HuH-7 (cell line): Measurements from ENCODE around the gene CUL7.
"Not testable (repeated sequence)": the region's sequence is repeated elsewhere in the genome, so short reads cannot be mapped to it uniquely, and the experiment has no call there.

Experiments
- DNase-seq: peaks from one replicate; pipeline ENCODE4 v3.0.0; 2011; ENCODE audit warnings: low spot score

The CUL7 gene

DNA sequence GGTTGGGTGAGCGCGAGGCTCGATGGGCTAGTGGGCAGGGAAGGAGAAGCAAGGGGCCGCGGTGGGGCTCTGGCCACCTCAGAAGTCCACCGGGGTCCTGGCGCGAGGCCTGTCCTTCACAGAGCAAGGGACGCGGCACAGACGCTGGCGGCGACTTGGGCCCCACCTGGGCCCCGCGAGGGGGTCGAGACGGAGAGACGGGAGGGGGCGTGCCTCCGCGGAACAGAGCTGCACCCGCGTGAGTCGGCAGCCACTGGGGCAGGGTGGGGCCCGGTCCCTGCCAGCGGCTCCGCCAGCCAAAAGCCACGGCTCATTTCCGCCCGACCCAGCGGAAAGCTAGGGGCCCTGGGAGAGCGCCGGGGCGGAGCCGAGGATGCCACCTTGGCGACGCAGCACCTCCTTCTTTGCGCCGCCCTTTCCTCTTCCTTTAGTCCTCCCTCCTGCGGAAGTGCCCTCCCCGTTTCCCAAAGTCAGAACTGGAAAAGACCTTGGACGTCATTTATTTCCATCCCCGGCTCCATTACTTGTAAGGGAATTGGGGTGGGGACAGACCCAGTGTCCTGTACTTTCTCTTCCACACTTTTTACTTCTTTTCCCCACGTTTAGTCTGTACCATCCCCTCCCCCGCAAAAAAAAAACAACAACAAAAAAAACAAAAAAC lies at the start of gene CUL7:
Gene CUL7 (minus strand): TSS at position 307 of the 661 bp plus-strand sequence. CDS start 1,063 bp downstream, outside the sequence.
- peak; percentile 93 for DNase-seq

- no peak for DNase-seq
These were observed 47.8 kb upstream of the CUL7 start for GRCh38 chr6:43101497-43101896.

DNA sequence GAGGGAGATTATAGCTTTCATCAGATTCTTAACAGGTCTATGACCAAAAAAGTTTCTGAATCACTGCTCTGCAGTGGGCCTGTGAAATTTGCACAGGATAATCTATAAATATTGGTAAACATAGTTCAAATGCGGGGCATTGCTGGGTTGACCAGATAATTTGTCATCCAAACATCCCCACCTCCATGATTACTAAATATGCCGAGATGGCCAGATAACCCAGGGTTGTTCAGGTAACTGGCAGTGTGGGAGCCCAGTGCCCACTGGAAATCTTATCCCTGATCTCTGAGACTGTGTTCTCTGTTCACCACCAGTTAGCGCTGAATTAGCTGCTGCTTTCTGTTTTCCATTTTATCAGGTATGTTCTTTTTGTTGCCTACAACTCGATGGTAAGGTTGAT lies 43.9 kb upstream of the CUL7 start:
- DNase-seq: no peak

DNA sequence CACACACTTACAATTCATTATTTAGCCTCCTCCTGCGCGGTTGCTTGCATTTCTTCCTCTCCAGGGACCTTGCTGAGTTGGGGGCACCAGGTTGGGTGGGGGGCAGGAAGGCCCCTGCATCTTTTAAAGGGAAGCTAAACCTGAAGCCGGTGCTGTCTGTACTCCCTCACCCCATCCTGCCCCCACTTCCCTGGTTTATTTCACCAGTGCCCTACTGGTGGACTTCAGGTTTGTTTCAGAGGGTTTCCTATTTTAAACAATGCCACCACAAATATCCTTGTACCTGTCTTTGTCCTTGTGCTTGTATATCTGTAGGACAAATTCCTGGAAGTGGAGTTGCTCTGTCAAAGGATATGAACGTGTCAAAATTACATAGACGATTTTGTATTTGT lies 43.4 kb upstream of the CUL7 start:
- no peak for DNase-seq

DNA sequence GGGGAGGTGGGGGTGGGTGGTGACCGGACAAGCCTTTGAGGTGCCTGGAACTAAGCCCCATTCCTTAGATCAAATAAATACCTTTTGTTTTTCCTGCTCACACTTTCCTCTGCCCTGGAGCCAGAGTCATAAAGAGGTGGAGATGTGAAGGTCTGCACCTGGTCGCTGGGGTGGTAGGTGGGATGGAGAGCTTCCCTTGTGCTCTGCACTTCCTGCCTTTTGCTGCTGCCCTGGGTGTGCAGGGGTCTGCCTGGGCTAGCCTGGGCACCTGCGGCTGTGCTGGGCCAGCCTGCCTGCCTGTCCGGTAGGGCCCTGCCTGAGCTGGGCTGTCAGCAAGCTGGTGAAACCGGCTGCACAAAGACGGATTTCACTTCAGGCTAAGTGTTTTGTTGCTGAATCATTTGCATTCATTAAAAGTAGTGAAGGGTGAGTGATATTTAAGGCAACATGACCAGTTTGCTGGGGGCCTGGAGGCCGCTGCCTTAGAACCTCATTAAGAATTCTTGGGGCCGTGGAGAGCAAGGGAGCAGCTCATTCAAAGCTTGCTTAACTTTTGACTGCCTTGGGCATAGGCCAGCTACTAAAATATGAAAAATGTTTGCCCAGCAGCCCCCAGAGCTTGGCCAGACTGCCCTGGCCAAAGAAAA lies 42.9 kb upstream of the CUL7 start:
- no peak for DNase-seq

DNA sequence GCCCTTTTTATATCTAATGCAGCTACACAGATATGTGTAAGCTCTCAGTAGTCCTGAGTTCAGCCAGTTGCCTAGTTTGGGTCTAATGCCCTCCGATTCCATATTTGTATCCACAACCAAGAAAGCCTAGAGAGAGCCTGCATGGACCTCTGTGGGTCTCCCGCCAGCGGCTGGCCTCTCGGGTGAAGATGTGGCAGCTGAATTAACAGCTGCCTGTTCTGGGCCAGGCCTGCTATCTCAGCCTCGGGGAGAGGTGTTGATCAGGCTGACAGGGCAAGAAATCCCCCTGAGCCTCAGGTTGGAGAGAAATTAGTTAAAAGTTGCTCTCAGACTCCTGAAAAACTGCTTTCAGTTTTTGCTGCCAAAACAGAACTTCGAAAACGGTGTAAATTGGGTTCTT lies 42.3 kb upstream of the CUL7 start:
- DNase-seq: no peak

GRCh38 chr6:43093436-43094289 lies 40.0 kb upstream of the CUL7 start:
- no peak for DNase-seq

- DNase-seq: no peak
These were observed 39.0 kb upstream of the CUL7 start for GRCh38 chr6:43092635-43093034.

GRCh38 chr6:43091436-43091991 lies 37.9 kb upstream of the CUL7 start:
- DNase-seq: no peak

DNA sequence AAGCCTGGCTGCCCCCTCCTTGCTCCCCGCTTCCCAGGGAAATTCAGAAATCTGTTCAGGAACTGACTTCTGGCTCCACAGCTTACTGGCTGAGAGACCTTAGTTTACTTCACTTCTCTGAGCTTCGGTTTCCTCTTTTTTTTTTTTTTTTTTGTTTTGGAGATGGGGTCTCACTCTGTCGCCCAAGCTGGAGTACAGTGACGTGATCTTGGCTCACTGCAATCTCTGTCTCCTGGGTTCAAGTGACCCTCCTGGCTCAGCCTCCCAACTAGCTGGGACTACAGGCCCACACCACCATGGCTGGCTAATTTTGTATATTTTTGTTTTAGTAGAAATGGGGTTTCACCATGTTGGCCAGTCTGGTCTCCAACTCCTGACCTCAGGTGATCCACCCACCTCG lies 37.4 kb upstream of the CUL7 start:
- no peak for DNase-seq

DNA sequence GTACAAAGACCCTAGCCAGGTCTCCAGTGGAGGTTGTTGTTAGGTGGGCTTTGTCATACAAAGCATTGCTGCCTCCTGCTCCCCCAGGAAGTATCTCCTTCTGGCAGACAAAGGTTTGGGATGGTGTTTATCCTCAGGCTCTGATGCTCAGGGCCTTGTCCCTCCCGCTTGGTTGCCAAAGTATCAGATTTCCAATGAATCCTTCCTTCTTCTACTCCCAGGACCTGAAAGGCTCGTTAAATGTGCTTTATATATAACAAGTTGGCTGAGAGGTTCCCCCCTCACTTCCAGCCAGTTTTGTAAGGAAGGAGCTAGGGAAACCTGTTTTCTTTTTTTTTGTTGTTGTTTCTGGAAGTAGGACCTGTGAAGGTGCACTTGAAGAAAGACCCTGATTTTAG lies 36.9 kb upstream of the CUL7 start:
- DNase-seq: no peak

DNA sequence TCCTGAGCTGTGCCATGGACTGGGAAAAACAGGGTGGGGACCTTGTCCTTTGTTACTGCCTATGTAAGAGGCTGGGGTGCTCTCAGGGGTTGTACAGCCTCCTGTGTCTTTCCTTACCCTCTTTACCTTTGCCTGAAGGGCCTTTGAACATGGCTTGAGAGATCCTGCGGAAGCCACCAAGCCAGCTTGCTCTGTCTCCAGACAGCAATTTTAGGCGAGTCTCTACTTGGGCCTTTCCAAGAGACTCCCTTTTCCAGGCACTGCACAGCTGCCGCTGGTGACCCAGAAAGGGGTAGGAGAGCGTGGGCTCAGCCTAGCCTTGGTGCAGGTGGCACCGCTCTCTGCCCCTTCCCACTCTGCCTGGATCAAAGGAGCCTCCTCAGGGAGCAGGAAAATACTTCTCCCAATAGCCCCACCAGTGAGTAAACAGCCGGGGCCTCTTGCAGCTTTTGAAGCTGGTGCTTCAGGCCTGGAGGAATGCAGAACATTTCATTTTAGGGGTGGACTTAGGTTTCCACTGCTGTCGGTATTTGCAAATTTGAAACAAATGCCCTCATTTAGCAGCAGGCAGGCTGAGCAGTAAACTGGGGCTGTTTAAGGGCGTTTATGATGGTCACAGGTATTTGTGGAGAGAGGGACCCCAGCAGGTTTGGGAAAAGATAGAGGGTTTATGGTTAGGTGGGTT lies 36.4 kb upstream of the CUL7 start:
- no peak for DNase-seq

DNA sequence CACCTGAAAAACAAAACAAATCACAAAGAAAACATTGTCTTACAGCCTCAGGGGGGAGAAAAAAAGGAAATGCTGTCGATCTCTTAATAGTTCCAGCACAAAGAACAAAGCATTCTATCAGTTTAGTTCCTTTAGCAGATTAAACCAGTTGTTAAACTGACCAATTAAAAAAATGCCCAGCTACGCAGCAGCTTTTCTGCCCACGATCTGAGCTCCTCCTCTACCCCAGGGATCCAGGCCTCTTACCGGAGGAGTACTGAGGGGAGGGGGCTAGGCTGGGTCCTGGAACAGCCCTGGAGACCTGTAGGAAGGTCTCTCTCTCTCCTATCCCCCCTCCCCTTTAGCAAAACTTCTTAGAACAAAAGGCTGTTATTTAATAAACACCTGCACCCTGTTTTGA lies 35.8 kb upstream of the CUL7 start:
- DNase-seq: no peak

- DNase-seq: no peak
These were observed 35.0 kb upstream of the CUL7 start for GRCh38 chr6:43088654-43089056.

DNA sequence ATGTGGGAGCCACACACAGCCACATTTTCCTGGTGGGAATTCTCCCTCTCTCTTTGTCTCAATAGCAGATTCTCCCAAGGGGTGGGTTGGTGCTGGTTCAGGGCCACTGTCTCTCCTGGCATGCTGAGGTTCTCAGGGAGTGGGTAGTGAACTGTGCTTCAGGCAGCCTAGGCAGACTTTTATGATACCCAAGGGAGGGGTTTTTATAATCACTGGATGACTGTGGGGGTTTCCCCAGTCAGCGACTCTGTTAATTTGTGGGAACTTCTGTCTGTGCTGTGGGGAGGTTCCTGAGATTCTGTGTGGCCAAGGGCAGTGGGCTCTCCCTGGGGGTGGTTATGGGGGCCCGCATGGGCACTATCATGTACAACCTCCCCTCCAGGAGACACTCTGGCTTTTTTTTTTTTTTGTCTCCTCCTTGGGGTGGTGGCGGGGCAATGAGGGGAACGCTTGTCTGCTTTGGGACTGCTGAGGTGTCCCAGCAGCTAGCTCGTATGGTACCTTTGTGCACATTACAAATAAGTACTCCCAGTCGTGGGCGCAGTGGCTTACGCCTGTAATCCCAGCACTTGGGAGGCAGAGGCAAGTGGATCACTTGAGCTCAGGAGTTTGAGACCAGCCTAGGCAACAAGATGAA lies 32.5 kb upstream of the CUL7 start:
- DNase-seq: no peak

DNA sequence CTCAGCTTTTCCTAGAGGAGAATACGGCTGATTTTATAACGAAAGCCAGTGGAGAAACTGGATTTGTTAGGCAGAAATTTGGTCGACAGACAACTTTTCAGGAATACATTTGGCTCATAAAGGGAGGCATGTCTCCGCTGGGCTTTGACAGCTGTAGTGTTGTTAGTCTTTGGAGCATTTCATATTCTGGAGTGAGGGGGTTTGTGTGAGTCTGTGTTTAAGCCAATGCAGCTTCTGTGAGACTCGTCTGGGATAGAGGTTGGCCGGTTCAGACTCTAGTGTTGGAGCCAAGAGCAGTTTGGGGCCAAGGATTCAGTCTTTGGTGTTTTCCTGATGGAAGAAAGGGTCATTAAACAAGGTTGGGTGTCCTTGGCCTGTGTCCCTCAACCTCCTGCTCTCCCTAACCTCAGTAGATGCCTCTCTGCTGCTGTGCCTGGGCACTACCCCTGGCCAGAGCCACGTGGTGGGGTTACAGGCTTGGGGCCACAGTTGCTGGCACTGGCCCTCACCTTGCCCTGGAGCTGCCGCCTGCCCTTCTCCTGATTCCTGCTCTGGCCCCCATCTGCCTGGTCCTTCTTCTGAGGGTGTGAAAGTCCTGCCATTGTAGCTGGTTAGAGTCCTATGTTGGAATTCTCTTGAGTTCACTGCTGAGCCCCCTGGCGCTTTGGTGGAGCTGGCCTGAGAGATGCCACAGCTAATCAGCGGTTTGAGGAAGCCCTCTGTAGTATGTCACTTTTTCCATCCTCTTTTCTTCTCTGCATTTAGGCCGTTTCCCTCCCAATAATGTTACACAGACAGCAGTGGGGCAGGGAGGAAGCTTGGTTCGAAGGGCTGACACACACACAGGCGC lies 29.4 kb upstream of the CUL7 start:
- no peak for DNase-seq

DNA sequence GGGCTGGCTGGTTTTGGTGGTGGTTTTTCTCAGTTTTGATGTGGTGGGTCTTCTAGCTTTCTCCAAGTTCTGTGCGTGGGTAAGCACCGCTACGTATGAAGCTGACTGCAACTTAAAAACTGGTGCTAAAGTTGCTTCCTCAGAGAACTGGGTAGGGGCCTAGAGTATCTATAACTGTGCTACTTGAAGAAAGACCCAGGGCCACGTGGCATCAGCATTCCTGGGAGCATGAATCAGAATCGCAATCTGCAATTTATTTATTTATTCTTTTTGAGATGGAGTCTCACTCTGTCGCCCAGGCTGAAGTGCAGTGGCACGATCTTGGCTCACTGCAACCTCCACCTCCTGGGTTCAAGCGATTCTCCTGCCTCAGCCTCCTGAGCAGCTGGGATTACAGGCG lies 28.3 kb upstream of the CUL7 start:
- not testable (repeated sequence) for DNase-seq

- no peak for DNase-seq
These were observed 27.4 kb upstream of the CUL7 start for GRCh38 chr6:43081043-43081442.

DNA sequence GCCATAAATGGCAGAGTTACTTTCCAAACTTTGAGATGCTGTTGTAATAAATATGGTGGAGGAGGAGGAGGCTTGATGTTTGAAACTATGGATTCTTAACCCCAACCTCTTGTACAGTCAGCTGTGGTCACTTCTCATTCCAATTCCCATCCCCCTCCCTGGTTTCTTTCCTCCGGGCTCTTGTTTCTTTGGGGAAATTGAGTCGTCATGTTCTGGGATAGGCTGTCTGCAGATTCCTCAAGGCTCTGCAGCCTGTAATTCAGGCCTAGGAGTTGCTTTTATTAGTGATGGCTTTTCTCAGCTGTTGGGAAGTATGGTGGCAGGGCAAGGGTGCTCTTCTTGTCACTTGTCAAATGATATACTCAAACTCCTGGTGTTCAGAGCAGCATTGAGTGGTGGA lies 25.0 kb upstream of the CUL7 start:
- no peak for DNase-seq

- no peak for DNase-seq
These were observed 24.4 kb upstream of the CUL7 start for GRCh38 chr6:43077981-43078511.
